Endothelial cell of umbilical vein (primary cell): ENCODE data around the gene SATB1. TPM values are rescaled to one million over a fixed set of nuclear protein-coding genes. Genes with fewer than 3 reads are reported as not detected.

Experiments
- BruUV-seq: library from RNA; stranded (reverse); fragments of 400-500 nt; replicated peaks from 2 replicates; lab custom pipeline; 2021; lab: Mats Ljungman, UMichigan
- CTCF ChIA-PET: fragments of 300-600, 350-600 bp; sonication (Branson Sonifier 250); formaldehyde crosslinking; loops from one replicate; lab custom pipeline; 2021; ENCODE audit warnings: antibody characterized with exemption, inconsistent platforms; lab: Charles Lee
- POLR2A ChIA-PET: fragments of 300-600, 350-600 bp; sonication (Branson Sonifier 250); formaldehyde crosslinking; loops from one replicate; lab custom pipeline; 2021; ENCODE audit warnings: antibody characterized with exemption, inconsistent platforms; lab: Charles Lee
- DNase-seq: peaks from one replicate; pipeline ENCODE4 v3.0.0-alpha.2; 2011; ENCODE audit warnings: low read depth, low spot score
- FAIRE-seq: peaks from 2 replicates; lab custom pipeline; 2011; peaks lifted over from hg19 to GRCh38; lab: Jason Lieb, UNC
- H2AFZ ChIP-seq: 2 replicates; pipeline ENCODE4 v1.6.0; 2012; ENCODE audit warnings: low read depth, low read length, control low read depth, inconsistent platforms
- H3K27ac ChIP-seq: 2 replicates; pipeline ENCODE4 v1.5.1; 2011; ENCODE audit warnings: low read depth, mild to moderate bottlenecking, control low read depth, low read length, moderate library complexity; ENCODE audit not compliant: insufficient read depth
- H3K27me3 ChIP-seq, 2 experiments: 2 replicates each; pipeline versions ENCODE4 v1.6.0 to v1.6.1; 2011; ENCODE audit warnings: low read length in 2 of 2, mixed read lengths in 1 of 2; ENCODE audit not compliant: control insufficient read depth in 2 of 2, insufficient read depth in 2 of 2
- H3K36me3 ChIP-seq, 2 experiments: 2 replicates in 1 of 2; 3 replicates in 1 of 2; pipeline ENCODE4 v1.5.1; 2011; ENCODE audit warnings: low read length in 2 of 2, mild to moderate bottlenecking in 1 of 2, moderate library complexity in 1 of 2; ENCODE audit not compliant: control insufficient read depth in 2 of 2, insufficient read depth in 2 of 2; ENCODE audit errors: extremely low read depth in 1 of 2
- H3K4me1 ChIP-seq: 3 replicates; pipeline ENCODE4 v1.5.1; 2011; ENCODE audit warnings: mild to moderate bottlenecking, low read length; ENCODE audit not compliant: control insufficient read depth, insufficient read depth; ENCODE audit errors: extremely low read depth
- H3K4me2 ChIP-seq: 2 replicates; pipeline ENCODE4 v1.6.1; 2011; ENCODE audit warnings: low read length, control low read depth, mixed read lengths; ENCODE audit not compliant: insufficient read depth
- H3K4me3 ChIP-seq, 3 experiments: fragments of 200-600 bp in 1 of 3; sonication (generic), shearing (Covaris generic) in 1 of 3; replicated peaks in 1 of 3; 2 replicates each; pipeline ENCODE4 v1.5.1; 2011 to 2016; ENCODE audit warnings: control low read depth in 3 of 3, low read length in 3 of 3, mild to moderate bottlenecking in 2 of 3, inconsistent platforms in 1 of 3, low read depth in 1 of 3, moderate library complexity in 1 of 3; ENCODE audit not compliant: insufficient read depth in 1 of 3
- H3K79me2 ChIP-seq: 2 replicates; pipeline ENCODE4 v1.6.0; 2012; ENCODE audit warnings: low read length, inconsistent platforms; ENCODE audit not compliant: control insufficient read depth, insufficient read depth
- H3K9ac ChIP-seq: replicated peaks from 2 replicates; pipeline ENCODE3; 2011; ENCODE audit warnings: low read length, control low read depth; ENCODE audit not compliant: insufficient read depth; ENCODE audit errors: extremely low read depth
- H3K9me1 ChIP-seq: replicated peaks from 3 replicates; pipeline ENCODE4 v1.6.0; 2011; ENCODE audit warnings: mild to moderate bottlenecking, low read length; ENCODE audit not compliant: control insufficient read depth, insufficient read depth; ENCODE audit errors: extremely low read depth
- H3K9me3 ChIP-seq: replicated peaks from 2 replicates; pipeline ENCODE4 v1.5.1; 2012; ENCODE audit warnings: low read length, inconsistent platforms; ENCODE audit not compliant: control insufficient read depth, insufficient read depth
- H4K20me1 ChIP-seq: replicated peaks from 2 replicates; pipeline ENCODE3; 2011; ENCODE audit warnings: mild to moderate bottlenecking, low read length; ENCODE audit not compliant: control insufficient read depth, insufficient read depth; ENCODE audit errors: extremely low read depth
- CTCF ChIP-seq, 2 donors: IDR thresholded peaks; 1 replicate in 1 of 2; 2 replicates in 1 of 2; pipeline ENCODE4 v1.5.1; 2011; ENCODE audit warnings: low read length in 2 of 2, mild to moderate bottlenecking in 2 of 2, moderate library complexity in 2 of 2, control low read depth in 1 of 2, inconsistent platforms in 1 of 2, low read depth in 1 of 2; ENCODE audit not compliant: insufficient read depth in 1 of 2; ENCODE audit errors: extremely low read depth in 1 of 2
- EZH2 ChIP-seq: IDR thresholded peaks from 2 replicates; pipeline ENCODE4 v1.6.1; 2012; ENCODE audit warnings: borderline replicate concordance, low read depth, mild to moderate bottlenecking, moderate library complexity, low read length, inconsistent platforms; ENCODE audit not compliant: severe bottlenecking
- FOS ChIP-seq: IDR thresholded peaks from 2 replicates; pipeline ENCODE4 v1.6.1; 2011; ENCODE audit warnings: mild to moderate bottlenecking, low read length, moderate library complexity, borderline replicate concordance; ENCODE audit not compliant: insufficient read depth
- GATA2 ChIP-seq: IDR thresholded peaks from 2 replicates; pipeline ENCODE4 v1.7.0; 2011; ENCODE audit warnings: low read depth, mild to moderate bottlenecking, moderate library complexity, mixed read lengths, low read length; ENCODE audit not compliant: insufficient read length, insufficient read depth
- JUN ChIP-seq: IDR thresholded peaks from 2 replicates; pipeline ENCODE4 v1.6.1; 2011; ENCODE audit warnings: borderline replicate concordance, low read depth; ENCODE audit not compliant: insufficient read length, insufficient read depth
- MAX ChIP-seq: IDR thresholded peaks from 2 replicates; pipeline ENCODE4 v1.6.1; 2011; ENCODE audit not compliant: insufficient read depth, insufficient read length
- MYC ChIP-seq: IDR thresholded peaks from one replicate; pipeline ENCODE4 v1.6.1; 2011; ENCODE audit warnings: mild to moderate bottlenecking, low read depth, low read length
- POLR2A ChIP-seq: IDR thresholded peaks from 2 replicates; pipeline ENCODE4 v1.6.1; 2012; ENCODE audit warnings: low read depth, mild to moderate bottlenecking, control low read depth, low read length
- POLR2AphosphoS5 ChIP-seq: IDR thresholded peaks from 2 replicates; pipeline ENCODE4 v1.6.1; 2012; ENCODE audit warnings: low read depth, mild to moderate bottlenecking, control low read depth, low read length, moderate library complexity; ENCODE audit not compliant: insufficient read depth
- dilution Hi-C: fragments of 300-500 bp; cut with MboI; formaldehyde crosslinking; loops from one replicate; pipeline ENCODE4 v1.15.0; 2019; ENCODE audit warnings: low sequenced_read_pairs; ENCODE audit not compliant: extremely low pct_ligation_motif_present
- intact Hi-C: fragments of 100-400 bp; cut with micrococcal nuclease; formaldehyde crosslinking; loops from one replicate; pipeline ENCODE4 v1.10.0; 2022
- polyA plus RNA-seq, 4 experiments: library from polyadenylated mRNA; depleted of rRNA in 3 of 4; stranded (reverse) in 3 of 4; unstranded in 1 of 4; fragments of >200 nt; gene quantifications; 2 replicates each; pipeline versions ENCODE4 v1.2.1 to v1.2.3, GENCODE V29; 2011 to 2012; ENCODE audit warnings: missing spikeins in 1 of 4
- total RNA-seq: library from RNA; stranded (reverse); gene quantifications from 2 replicates; pipeline ENCODE4 v1.2.3, GENCODE V29; 2021

The SATB1 gene
- total and polyA plus RNA-seq, 2 donors (not counting 3 experiments of a cell fraction or from before 2014, with no cell fraction given) = 3.9 to 6.2 TPM

- intact Hi-C loops (no loop called here), dilution Hi-C loops (no loop called here)
- no TSS peak for BruUV-seq
- TF ChIP-seq FOS (no peak), MYC (no peak), JUN (no peak), MAX (no peak), CTCF (IDR thresholded peaks at IDR 0.05; ENCODE audit: extremely low read depth in 1 of 2, insufficient read depth in 1 of 2, low read depth in 1 of 2, low read length in 2 of 2) (no peak), POLR2A (no peak), POLR2AphosphoS5 (no peak), EZH2 (no peak), GATA2 (no peak)
- Histone ChIP-seq H3K4me1 (no peaks in the 10 kb centered on the region), H4K20me1 (no peaks in the 10 kb centered on the region), H3K4me3 (no peak overlapping the region), H3K27me3 (peaks cover 4 to 31% of the 10 kb centered on the region in 2 experiments), H2AFZ (no peak overlapping the region), H3K9me3 (no peaks in the 10 kb centered on the region), H3K36me3 (no peaks in the 10 kb centered on the region), H3K9me1 (no peaks in the 10 kb centered on the region), H3K4me2 (no peak overlapping the region), H3K27ac (no peak overlapping the region), H3K9ac (no peak overlapping the region), H3K79me2 (no peaks in the 10 kb centered on the region)
- POLR2A ChIA-PET = no interaction called here
- FAIRE-seq = no peak
- DNase-seq = no peak
- CTCF ChIA-PET = interaction anchor here (3.2 kb wide), 1 partner anchor 13 kb away, joined by 11 read pairs; no protein-coding TSS in a partner anchor
These were observed 6.1 kb upstream of the SATB1 start for GRCh38 chr3:18431266-18431665.
